Muscle of leg (tissue), 11 donors: ENCODE results near the gene TNFRSF19. TPM values are rescaled to one million over a fixed set of nuclear protein-coding genes. Genes with fewer than 3 reads are reported as not detected.

ENCODE experiments used
- DNase-seq: peaks from one replicate; pipeline ENCODE4 v3.0.0; 2013
- H3K27ac ChIP-seq: one replicate; pipeline ENCODE4 v1.5.1; 2013; ENCODE audit warnings: mild to moderate bottlenecking, low read length, control low read depth
- H3K27me3 ChIP-seq: one replicate; pipeline ENCODE4 v1.6.1; 2013; ENCODE audit warnings: low read length; ENCODE audit not compliant: control insufficient read depth, insufficient read depth
- H3K36me3 ChIP-seq: one replicate; pipeline ENCODE4 v1.6.1; 2013; ENCODE audit warnings: low read length; ENCODE audit not compliant: control insufficient read depth, insufficient read depth
- H3K4me1 ChIP-seq: one replicate; pipeline ENCODE4 v1.6.1; 2013; ENCODE audit warnings: low read length; ENCODE audit not compliant: control insufficient read depth, insufficient read depth
- H3K4me3 ChIP-seq: one replicate; pipeline ENCODE4 v1.5.1; 2013; ENCODE audit warnings: low read length, control low read depth
- H3K9me3 ChIP-seq: replicated peaks from 2 replicates; pipeline ENCODE4 v1.6.1; 2013; ENCODE audit warnings: low read depth, low read length; ENCODE audit not compliant: control insufficient read depth
- WGBS: methylation state at CpG from one replicate; pipeline ENCODE4 v1.1.5; 2013; ENCODE audit warnings: missing lambda C conversion rate; ENCODE audit not compliant: insufficient coverage; 5-methylcytosine and 5-hydroxymethylcytosine counted together
- polyA plus RNA-seq, 8 donors: library from polyadenylated mRNA; unstranded; fragments of 120-200 nt; gene quantifications; one replicate each; pipeline versions ENCODE4 v1.2.1 to v1.2.3, GENCODE V29; 2013; ENCODE audit warnings: inconsistent platforms in 1 of 8, low replicate concordance in 1 of 8; ENCODE audit not compliant: insufficient read length in 8 of 8, insufficient read depth in 1 of 8
- total RNA-seq: library from RNA; stranded (reverse); fragments of 120-200 nt; gene quantifications from one replicate; pipeline ENCODE4 v1.2.4, GENCODE V29; 2013

Gene TNFRSF19
- total and polyA plus RNA-seq, 9 donors = 9.5 to 47.4 (median 13.8) TPM

GRCh38 chr13:23705583-23705982, 135.4 kb downstream of the TNFRSF19 start:
- Histone ChIP-seq H3K36me3 (no peaks in the 10 kb centered on the region), H3K4me1 (peaks cover 23% of the 10 kb centered on the region), H3K4me3 (no peak overlapping the region), H3K27ac (no peak overlapping the region), H3K9me3 (no peaks in the 10 kb centered on the region), H3K27me3 (no peaks in the 10 kb centered on the region)
- DNase-seq = no peak
- 83% methylated on average over 1 of the region's 2 CpGs for WGBS

- no peak overlapping the region for H3K27ac ChIP-seq
- H3K9me3 ChIP-seq = no peaks in the 10 kb centered on the region
- H3K27me3 ChIP-seq = no peaks in the 10 kb centered on the region
- peaks cover 15% of the 10 kb centered on the region for H3K4me1 ChIP-seq
- no peaks in the 10 kb centered on the region for H3K36me3 ChIP-seq
- WGBS = 86% methylated on average over 2 of the region's 3 CpGs
- H3K4me3 ChIP-seq = no peak overlapping the region
- DNase-seq = no peak
These were observed 137.5 kb downstream of the TNFRSF19 start for GRCh38 chr13:23707674-23708073.

GRCh38 chr13:23709536-23709935, 139.3 kb downstream of the TNFRSF19 start:
- Histone ChIP-seq H3K36me3 (no peaks in the 10 kb centered on the region), H3K9me3 (no peaks in the 10 kb centered on the region), H3K4me1 (peaks cover 8% of the 10 kb centered on the region), H3K4me3 (no peak overlapping the region), H3K27ac (no peak overlapping the region), H3K27me3 (no peaks in the 10 kb centered on the region)
- DNase-seq = no peak
- no CpG with 5 or more reads among the region's 1 CpG for WGBS

- Histone ChIP-seq H3K9me3 (no peaks in the 10 kb centered on the region), H3K4me1 (peaks cover 6% of the 10 kb centered on the region), H3K27ac (no peak overlapping the region), H3K36me3 (no peaks in the 10 kb centered on the region), H3K4me3 (no peak overlapping the region), H3K27me3 (no peaks in the 10 kb centered on the region)
- WGBS = no CpG with 5 or more reads among the region's 1 CpG
- DNase-seq = no peak
These were observed 140.2 kb downstream of the TNFRSF19 start for GRCh38 chr13:23710366-23710765.

GRCh38 chr13:23711355-23711754, 141.1 kb downstream of the TNFRSF19 start:
- no peak for DNase-seq
- Histone ChIP-seq H3K4me1 (no peaks in the 10 kb centered on the region), H3K27ac (no peak overlapping the region), H3K4me3 (no peak overlapping the region), H3K36me3 (no peaks in the 10 kb centered on the region), H3K9me3 (no peaks in the 10 kb centered on the region), H3K27me3 (no peaks in the 10 kb centered on the region)
- no CpG with 5 or more reads among the region's 3 CpGs for WGBS

- Histone ChIP-seq H3K27ac (no peak overlapping the region), H3K27me3 (no peaks in the 10 kb centered on the region), H3K36me3 (no peaks in the 10 kb centered on the region), H3K4me3 (no peak overlapping the region), H3K4me1 (no peaks in the 10 kb centered on the region), H3K9me3 (no peaks in the 10 kb centered on the region)
- 85% methylated on average over 2 of the region's 5 CpGs for WGBS
- no peak for DNase-seq
These were observed 144.5 kb downstream of the TNFRSF19 start for GRCh38 chr13:23714672-23715071.

GRCh38 chr13:23715092-23715761, 145.0 kb downstream of the TNFRSF19 start:
- H3K4me3 ChIP-seq = no peak overlapping the region
- 88% methylated on average over 15 of the region's 19 CpGs for WGBS
- no peaks in the 10 kb centered on the region for H3K9me3 ChIP-seq
- H3K27me3 ChIP-seq = no peaks in the 10 kb centered on the region
- DNase-seq = no peak
- H3K27ac ChIP-seq = no peak overlapping the region
- no peaks in the 10 kb centered on the region for H3K4me1 ChIP-seq
- no peaks in the 10 kb centered on the region for H3K36me3 ChIP-seq

- Histone ChIP-seq H3K27ac (no peak overlapping the region), H3K36me3 (no peaks in the 10 kb centered on the region), H3K4me1 (no peaks in the 10 kb centered on the region), H3K9me3 (no peaks in the 10 kb centered on the region), H3K4me3 (no peak overlapping the region), H3K27me3 (no peaks in the 10 kb centered on the region)
- DNase-seq = no peak
- WGBS = 96% methylated on average over 10 of the region's 11 CpGs
These were observed 145.6 kb downstream of the TNFRSF19 start for GRCh38 chr13:23715762-23716235.

GRCh38 chr13:23716401-23716800, 146.2 kb downstream of the TNFRSF19 start:
- no peaks in the 10 kb centered on the region for H3K9me3 ChIP-seq

GRCh38 chr13:23718996-23719395, 148.8 kb downstream of the TNFRSF19 start:
- DNase-seq = no peak
- Histone ChIP-seq H3K27ac (no peak overlapping the region), H3K4me3 (no peak overlapping the region), H3K36me3 (no peaks in the 10 kb centered on the region), H3K27me3 (no peaks in the 10 kb centered on the region), H3K9me3 (no peaks in the 10 kb centered on the region), H3K4me1 (no peaks in the 10 kb centered on the region)
- no CpG with 5 or more reads among the region's 2 CpGs for WGBS

More at GRCh38 chr13:23716401-23716800, 146.2 kb downstream of the TNFRSF19 start:
- Histone ChIP-seq H3K27ac (no peak overlapping the region), H3K36me3 (no peaks in the 10 kb centered on the region), H3K4me1 (no peaks in the 10 kb centered on the region), H3K27me3 (no peaks in the 10 kb centered on the region), H3K4me3 (no peak overlapping the region)
- WGBS = 100% methylated on average over 1 of the region's 2 CpGs
- DNase-seq = no peak
